OCI-LY3 (cell line): ENCODE data around the gene SASH1.

ENCODE experiments used
- CTCF ChIP-seq: fragments of 200-600, 300-600 bp; sonication (generic); IDR thresholded peaks from 2 replicates; pipeline ENCODE4 v1.5.1; 2014; ENCODE audit warnings: antibody characterized with exemption, low read length, low read depth
- EZH2phosphoT487 ChIP-seq: fragments of 200-600 bp; shearing (Covaris generic); IDR thresholded peaks from 2 replicates; pipeline ENCODE4 v1.6.1; 2018; ENCODE audit warnings: antibody characterized with exemption, mixed run types, low read depth

GRCh38 chr6:148370176-148370575 lies 27.5 kb downstream of the SASH1 start:
- TF ChIP-seq CTCF (no peak), EZH2phosphoT487 (no peak)
